DND-41 (cell line): Measurements from ENCODE around the gene USP32.

Experiments
- ATAC-seq: fragments of 200-7000 bp; cut with Tn5 transposase; 3 replicates; pipeline ENCODE4 v1.9.1; 2021; ENCODE audit warnings: low read depth; ENCODE audit not compliant: insufficient read depth
- DNase-seq: peaks from one replicate; pipeline ENCODE4 v3.0.0-alpha.2; 2020
- H2AFZ ChIP-seq: 2 replicates; pipeline ENCODE4 v1.6.0; 2012; ENCODE audit warnings: low read depth, low read length
- H3K27ac ChIP-seq: 2 replicates; pipeline ENCODE4 v1.5.1; 2012; ENCODE audit warnings: low read length, inconsistent platforms
- H3K27me3 ChIP-seq: fragments of 200-600 bp; sonication (generic); 2 replicates; pipeline ENCODE4 v1.6.0; 2012; ENCODE audit warnings: low read length, mild to moderate bottlenecking, inconsistent platforms; ENCODE audit not compliant: insufficient read depth, poor library complexity
- H3K36me3 ChIP-seq: 2 replicates; pipeline ENCODE4 v1.5.1; 2012; ENCODE audit warnings: low read length, inconsistent platforms; ENCODE audit not compliant: insufficient read depth
- H3K4me1 ChIP-seq: 2 replicates; pipeline ENCODE4 v1.5.1; 2012; ENCODE audit warnings: mild to moderate bottlenecking, low read length; ENCODE audit not compliant: insufficient read depth
- H3K4me2 ChIP-seq: 2 replicates; pipeline ENCODE4 v1.6.0; 2012; ENCODE audit warnings: mild to moderate bottlenecking, moderate library complexity, low read length, inconsistent platforms; ENCODE audit not compliant: insufficient read depth
- H3K4me3 ChIP-seq, 2 experiments: fragments of 200-600 bp in 1 of 2; shearing (Covaris generic) in 1 of 2; 2 replicates each; pipeline ENCODE4 v1.5.1; 2012 to 2016; ENCODE audit warnings: inconsistent platforms in 2 of 2, low read length in 2 of 2, mild to moderate bottlenecking in 2 of 2, low read depth in 1 of 2, moderate library complexity in 1 of 2
- H3K79me2 ChIP-seq: 2 replicates; pipeline ENCODE4 v1.6.0; 2012; ENCODE audit warnings: low read length, inconsistent platforms; ENCODE audit not compliant: insufficient read depth
- H3K9ac ChIP-seq: 2 replicates; pipeline ENCODE4 v1.6.0; 2012; ENCODE audit warnings: low read depth, mild to moderate bottlenecking, inconsistent platforms, low read length, moderate library complexity
- H3K9me3 ChIP-seq: 2 replicates; pipeline ENCODE4 v1.5.1; 2012; ENCODE audit warnings: low read length, moderate library complexity, mild to moderate bottlenecking, inconsistent platforms; ENCODE audit not compliant: insufficient read depth, severe bottlenecking
- H4K20me1 ChIP-seq: 2 replicates; pipeline ENCODE4 v1.6.0; 2012; ENCODE audit warnings: low read length; ENCODE audit not compliant: insufficient read depth
- EZH2 ChIP-seq: IDR thresholded peaks from 3 replicates; pipeline ENCODE4 v1.6.1; 2012; ENCODE audit warnings: borderline replicate concordance, low read depth, mild to moderate bottlenecking, moderate library complexity, low read length, inconsistent platforms; ENCODE audit not compliant: severe bottlenecking
- TF ChIP-seq, protein P1 (sequence below): IDR thresholded peaks from 2 replicates; pipeline ENCODE4 v1.5.1; 2012; ENCODE audit warnings: borderline replicate concordance, low read length, moderate library complexity, mild to moderate bottlenecking; ENCODE audit not compliant: poor library complexity, severe bottlenecking; ENCODE audit errors: extremely low read depth

Gene USP32

DNA sequence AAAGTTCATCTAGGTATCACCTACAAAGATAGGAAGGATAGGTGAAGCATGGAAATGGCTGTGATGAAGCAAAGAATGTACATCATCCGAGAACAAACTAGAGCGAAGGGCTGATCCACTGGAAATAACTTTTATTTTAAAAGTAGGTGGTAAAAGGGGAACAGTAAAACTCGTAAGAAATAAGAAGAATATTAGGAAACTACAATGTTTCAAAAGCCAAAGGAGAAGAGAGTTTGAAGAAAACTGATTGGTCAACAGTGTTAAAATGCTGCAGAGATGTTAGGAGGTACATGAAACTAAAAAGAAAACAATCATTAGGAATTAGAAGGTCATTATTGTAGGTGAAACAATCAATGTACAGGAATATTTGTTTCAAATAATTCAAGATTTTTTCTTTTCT is 108.1 kb downstream of the USP32 start:
- ATAC-seq: no peak
- Histone ChIP-seq H3K4me3 (no peak overlapping the region), H3K4me2 (no peak overlapping the region), H3K9me3 (no peaks in the 10 kb centered on the region), H3K36me3 (peaks cover 31% of the 10 kb centered on the region), H3K9ac (no peak overlapping the region), H2AFZ (no peak overlapping the region), H4K20me1 (no peaks in the 10 kb centered on the region), H3K4me1 (no peaks in the 10 kb centered on the region), H3K27ac (no peak overlapping the region), H3K79me2 (no peaks in the 10 kb centered on the region), H3K27me3 (no peaks in the 10 kb centered on the region)
- no peak for TF ChIP-seq EZH2
- TF ChIP-seq, protein P1, sequence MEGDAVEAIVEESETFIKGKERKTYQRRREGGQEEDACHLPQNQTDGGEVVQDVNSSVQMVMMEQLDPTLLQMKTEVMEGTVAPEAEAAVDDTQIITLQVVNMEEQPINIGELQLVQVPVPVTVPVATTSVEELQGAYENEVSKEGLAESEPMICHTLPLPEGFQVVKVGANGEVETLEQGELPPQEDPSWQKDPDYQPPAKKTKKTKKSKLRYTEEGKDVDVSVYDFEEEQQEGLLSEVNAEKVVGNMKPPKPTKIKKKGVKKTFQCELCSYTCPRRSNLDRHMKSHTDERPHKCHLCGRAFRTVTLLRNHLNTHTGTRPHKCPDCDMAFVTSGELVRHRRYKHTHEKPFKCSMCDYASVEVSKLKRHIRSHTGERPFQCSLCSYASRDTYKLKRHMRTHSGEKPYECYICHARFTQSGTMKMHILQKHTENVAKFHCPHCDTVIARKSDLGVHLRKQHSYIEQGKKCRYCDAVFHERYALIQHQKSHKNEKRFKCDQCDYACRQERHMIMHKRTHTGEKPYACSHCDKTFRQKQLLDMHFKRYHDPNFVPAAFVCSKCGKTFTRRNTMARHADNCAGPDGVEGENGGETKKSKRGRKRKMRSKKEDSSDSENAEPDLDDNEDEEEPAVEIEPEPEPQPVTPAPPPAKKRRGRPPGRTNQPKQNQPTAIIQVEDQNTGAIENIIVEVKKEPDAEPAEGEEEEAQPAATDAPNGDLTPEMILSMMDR: no peak
- DNase-seq: no peak

DNA sequence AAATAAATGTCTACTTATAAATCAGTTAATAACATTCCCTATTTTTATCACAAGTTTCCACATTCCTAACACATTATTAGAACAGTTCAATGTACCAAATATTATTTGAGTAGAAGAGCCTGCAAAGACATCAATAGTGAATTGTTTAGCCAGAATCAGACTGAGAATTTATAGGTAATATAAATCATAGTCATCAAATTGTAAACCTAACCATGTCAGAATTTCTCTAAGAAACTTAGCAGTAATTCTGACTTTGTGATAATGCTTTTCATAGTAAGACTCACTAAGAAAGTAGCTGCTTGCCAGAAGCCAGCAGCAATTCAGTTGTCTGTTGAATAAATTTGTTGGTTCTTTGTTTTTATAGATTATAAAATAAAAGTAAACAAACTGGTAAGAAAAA is 111.3 kb downstream of the USP32 start:
- ATAC-seq (no peak), DNase-seq (no peak)
- Histone ChIP-seq H3K27ac (no peak overlapping the region), H3K4me1 (no peaks in the 10 kb centered on the region), H2AFZ (no peak overlapping the region), H3K27me3 (no peaks in the 10 kb centered on the region), H3K36me3 (0 out of 2 replicates have a peak, but pooled peaks cover 3% of the 10 kb centered on the region), H3K9ac (no peak overlapping the region), H4K20me1 (no peaks in the 10 kb centered on the region; the same call in 1 of the 2 replicates), H3K4me3 (no peak overlapping the region), H3K79me2 (no peaks in the 10 kb centered on the region), H3K4me2 (no peak overlapping the region), H3K9me3 (no peaks in the 10 kb centered on the region)
- no peak for TF ChIP-seq EZH2

DNA sequence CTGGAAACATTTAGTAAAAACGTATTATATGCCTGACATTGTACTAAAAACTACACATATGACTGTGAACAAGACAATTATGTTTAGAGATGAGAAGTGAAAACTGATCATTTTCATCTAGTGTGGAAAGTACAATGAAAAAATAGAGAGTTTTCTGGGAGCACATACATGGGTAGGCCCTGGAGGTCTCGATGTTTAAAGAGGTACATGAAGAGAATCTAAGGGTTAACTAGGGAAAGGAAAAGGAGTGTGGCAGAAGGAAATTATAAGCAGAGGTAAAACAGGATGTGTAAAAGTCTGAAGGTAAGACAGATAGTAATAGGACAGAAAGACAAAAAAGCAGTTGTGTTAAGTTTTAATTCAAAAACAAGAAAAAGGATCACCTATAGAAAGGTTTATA is 113.7 kb downstream of the USP32 start:
- TF ChIP-seq, protein P1: no peak
- no peak for TF ChIP-seq EZH2
- H3K79me2 ChIP-seq: no peaks in the 10 kb centered on the region
- H3K27ac ChIP-seq: no peak overlapping the region
- H3K4me3 ChIP-seq: no peak overlapping the region
- no peak overlapping the region for H2AFZ ChIP-seq
- DNase-seq: no peak
- H3K4me1 ChIP-seq: no peaks in the 10 kb centered on the region
- H3K9ac ChIP-seq: no peak overlapping the region
- H3K9me3 ChIP-seq: no peaks in the 10 kb centered on the region
- H3K36me3 ChIP-seq: 0 out of 2 replicates have a peak, but pooled peaks cover 6% of the 10 kb centered on the region
- H3K4me2 ChIP-seq: no peak overlapping the region
- ATAC-seq: no peak
- no peaks in the 10 kb centered on the region for H3K27me3 ChIP-seq
- H4K20me1 ChIP-seq: no peaks in the 10 kb centered on the region; the same call in 1 of the 2 replicates

DNA sequence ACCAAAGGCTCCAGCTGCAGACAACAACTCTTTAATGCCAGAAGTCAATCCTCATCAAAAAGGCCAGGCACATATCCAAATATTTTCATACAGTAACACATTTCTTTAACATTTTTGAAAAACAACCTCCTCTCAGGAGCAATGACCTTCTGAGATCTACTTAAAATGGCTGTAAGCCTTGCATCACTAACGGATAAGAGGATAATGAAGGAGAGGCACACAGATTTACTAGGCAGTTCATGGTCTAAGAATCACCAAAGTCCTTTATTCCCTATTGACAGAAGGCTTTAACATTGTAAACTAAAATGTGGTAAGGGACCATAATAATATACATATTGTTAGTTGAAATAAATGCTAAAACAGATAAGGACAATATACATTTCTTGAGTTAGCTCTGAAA is 114.7 kb downstream of the USP32 start:
- H3K9ac ChIP-seq: no peak overlapping the region
- 0 out of 2 replicates have a peak, but pooled peaks cover 10% of the 10 kb centered on the region for H3K36me3 ChIP-seq
- no peak for TF ChIP-seq EZH2
- TF ChIP-seq, protein P1: no peak
- no peaks in the 10 kb centered on the region for H3K4me1 ChIP-seq
- no peak overlapping the region for H3K4me2 ChIP-seq
- no peaks in the 10 kb centered on the region for H3K79me2 ChIP-seq
- H3K27me3 ChIP-seq: no peaks in the 10 kb centered on the region
- no peak for DNase-seq
- H3K4me3 ChIP-seq: no peak overlapping the region
- H2AFZ ChIP-seq: no peak overlapping the region
- H3K27ac ChIP-seq: no peak overlapping the region
- ATAC-seq: no peak
- H3K9me3 ChIP-seq: no peaks in the 10 kb centered on the region
- H4K20me1 ChIP-seq: no peaks in the 10 kb centered on the region; the same call in 1 of the 2 replicates
